Measurements from ENCODE around the gene MAPK8IP2.

MAPK8IP2 gene

DNA sequence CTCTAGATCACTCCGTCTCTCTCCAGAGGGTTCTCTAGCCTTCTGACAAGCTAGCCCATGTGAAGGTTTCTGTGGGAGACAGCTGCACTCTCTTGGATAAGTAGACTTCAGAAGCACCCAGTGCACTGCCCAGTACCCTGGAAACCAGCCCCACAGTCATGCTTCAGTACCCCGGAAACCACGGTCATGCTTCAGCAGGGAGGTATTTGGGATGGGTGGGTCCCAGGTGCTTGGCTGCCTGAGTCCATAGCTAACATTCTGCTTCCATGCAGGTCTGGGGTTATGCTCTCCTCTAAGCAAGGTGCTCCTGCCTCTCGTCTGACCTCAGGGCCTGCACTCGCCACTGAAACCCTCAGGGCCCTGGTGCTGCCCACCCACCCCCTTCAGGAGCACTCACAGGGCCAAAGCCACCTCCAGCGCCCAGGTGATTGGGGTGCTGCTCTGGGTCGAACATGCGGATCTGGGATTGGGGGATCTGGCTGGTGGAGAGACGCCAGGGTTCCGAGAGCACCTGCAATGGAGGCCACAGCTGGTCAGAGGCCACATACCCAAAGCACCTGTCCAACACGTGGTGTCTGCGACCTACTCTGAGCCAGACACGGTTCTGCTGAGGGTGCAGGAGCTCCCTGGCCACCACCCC is 30.6 kb upstream of the MAPK8IP2 start:
- Histone ChIP-seq H3K4me2 (ENCODE audit: insufficient read depth, low read length) (no peak overlapping the region), H3K4me3 (ENCODE audit: low read depth in 1 of 2, low read length in 2 of 2) (no peak overlapping the region), H3K27ac (ENCODE audit: low read length) (no peak overlapping the region), H3K27me3 (ENCODE audit: insufficient read depth, low read length, poor library complexity) (no peaks in the 10 kb centered on the region), H3K9me3 (ENCODE audit: insufficient read depth, low read length, severe bottlenecking) (no peaks in the 10 kb centered on the region), H3K4me1 (ENCODE audit: insufficient read depth, low read length) (no peaks in the 10 kb centered on the region), H2AFZ (ENCODE audit: low read depth, low read length) (no peak overlapping the region), H3K36me3 (ENCODE audit: insufficient read depth, low read length) (peaks cover 71% of the 10 kb centered on the region), H3K9ac (ENCODE audit: low read depth, low read length) (no peak overlapping the region), H3K79me2 (ENCODE audit: insufficient read depth, low read length) (no peaks in the 10 kb centered on the region), H4K20me1 (ENCODE audit: insufficient read depth, low read length) (no peaks in the 10 kb centered on the region; the same call in 1 of the 2 replicates)
- DNase-seq = no peak
- no peak for ATAC-seq (ENCODE audit: insufficient read depth, low read depth)
- no peak for TF ChIP-seq EZH2 (IDR thresholded peaks at IDR 0.05; ENCODE audit: borderline replicate concordance, low read depth, low read length, severe bottlenecking)
- no peak for TF ChIP-seq CTCF (IDR thresholded peaks at IDR 0.05; ENCODE audit: borderline replicate concordance, extremely low read depth, low read length, poor library complexity, severe bottlenecking)

- ATAC-seq (ENCODE audit: insufficient read depth, low read depth) (no peak), DNase-seq (no peak)
- Histone ChIP-seq H3K4me3 (ENCODE audit: low read depth in 1 of 2, low read length in 2 of 2) (no peak overlapping the region), H3K36me3 (ENCODE audit: insufficient read depth, low read length) (peaks cover 78% of the 10 kb centered on the region), H3K9ac (ENCODE audit: low read depth, low read length) (no peak overlapping the region), H2AFZ (ENCODE audit: low read depth, low read length) (no peak overlapping the region), H4K20me1 (ENCODE audit: insufficient read depth, low read length) (no peaks in the 10 kb centered on the region; the same call in 1 of the 2 replicates), H3K27ac (ENCODE audit: low read length) (no peak overlapping the region), H3K27me3 (ENCODE audit: insufficient read depth, low read length, poor library complexity) (no peaks in the 10 kb centered on the region), H3K79me2 (ENCODE audit: insufficient read depth, low read length) (no peaks in the 10 kb centered on the region), H3K4me2 (ENCODE audit: insufficient read depth, low read length) (no peak overlapping the region), H3K9me3 (ENCODE audit: insufficient read depth, low read length, severe bottlenecking) (no peaks in the 10 kb centered on the region), H3K4me1 (ENCODE audit: insufficient read depth, low read length) (no peaks in the 10 kb centered on the region)
- no peak for TF ChIP-seq CTCF (IDR thresholded peaks at IDR 0.05; ENCODE audit: borderline replicate concordance, extremely low read depth, low read length, poor library complexity, severe bottlenecking)
- TF ChIP-seq EZH2 (IDR thresholded peaks at IDR 0.05; ENCODE audit: borderline replicate concordance, low read depth, low read length, severe bottlenecking) = no peak
Observed at GRCh38 chr22:50570861-50571260, 29.7 kb upstream of the MAPK8IP2 start.

GRCh38 chr22:50571264-50572175 is 29.1 kb upstream of the MAPK8IP2 start:
- no peak for DNase-seq
- Histone ChIP-seq H3K9me3 (ENCODE audit: insufficient read depth, low read length, severe bottlenecking) (no peaks in the 10 kb centered on the region), H3K27me3 (ENCODE audit: insufficient read depth, low read length, poor library complexity) (no peaks in the 10 kb centered on the region), H2AFZ (ENCODE audit: low read depth, low read length) (no peak overlapping the region), H3K4me1 (ENCODE audit: insufficient read depth, low read length) (no peaks in the 10 kb centered on the region), H3K27ac (ENCODE audit: low read length) (no peak overlapping the region), H4K20me1 (ENCODE audit: insufficient read depth, low read length) (peaks cover 3% of the 10 kb centered on the region; the same call in 1 of the 2 replicates), H3K4me2 (ENCODE audit: insufficient read depth, low read length) (no peak overlapping the region), H3K4me3 (ENCODE audit: low read depth in 1 of 2, low read length in 2 of 2) (no peak overlapping the region), H3K36me3 (ENCODE audit: insufficient read depth, low read length) (peaks cover 85% of the 10 kb centered on the region), H3K79me2 (ENCODE audit: insufficient read depth, low read length) (no peaks in the 10 kb centered on the region), H3K9ac (ENCODE audit: low read depth, low read length) (no peak overlapping the region)
- TF ChIP-seq CTCF (IDR thresholded peaks at IDR 0.05; ENCODE audit: borderline replicate concordance, extremely low read depth, low read length, poor library complexity, severe bottlenecking) = no peak
- no peak for TF ChIP-seq EZH2 (IDR thresholded peaks at IDR 0.05; ENCODE audit: borderline replicate concordance, low read depth, low read length, severe bottlenecking)
- ATAC-seq (ENCODE audit: insufficient read depth, low read depth) = no peak

Data from DND-41 (cell line).